K562 (cell line): ENCODE data around the gene NKAIN1. TPM values are rescaled to one million over a fixed set of nuclear protein-coding genes. Genes with fewer than 3 reads are reported as not detected.

Source experiments
- CBX2 ChIP-seq: fragments of 200-600 bp; sonication (generic); IDR thresholded peaks from one replicate; pipeline ENCODE4 v1.6.1; 2012; ENCODE audit warnings: mild to moderate bottlenecking, low read length, inconsistent platforms; ENCODE audit not compliant: insufficient read depth, poor library complexity, severe bottlenecking
- KAT2B ChIP-seq: IDR thresholded peaks from one replicate; pipeline ENCODE4 v1.6.1; 2012; ENCODE audit warnings: low read depth, mild to moderate bottlenecking, control low read depth, inconsistent platforms, low read length, moderate library complexity
- MIER1 ChIP-seq: fragments of 450-650 bp; IDR thresholded peaks from 2 replicates; pipeline ENCODE4 v1.6.1; 2016; ENCODE audit warnings: antibody characterized with exemption, mild to moderate bottlenecking, low read depth
- MTA3 ChIP-seq: fragments of 450-650 bp; formaldehyde crosslinking; IDR thresholded peaks from 2 replicates; pipeline ENCODE4 v1.6.1; 2017; ENCODE audit warnings: mild to moderate bottlenecking, borderline replicate concordance
- RBM14 ChIP-seq: fragments of 200-400 bp; formaldehyde crosslinking; IDR thresholded peaks from 2 replicates; pipeline ENCODE4 v1.6.1; 2018; ENCODE audit warnings: low read depth, mild to moderate bottlenecking, low read length, moderate library complexity, borderline replicate concordance; ENCODE audit not compliant: insufficient read depth
- ZNF589 ChIP-seq: fragments of 200-800 bp; sonication (Bioruptor generic); IDR thresholded peaks from 2 replicates; pipeline ENCODE4 v1.6.1; 2016; ENCODE audit warnings: low read depth, missing genetic modification characterization, missing compliant biosample characterization
- ZNF785 ChIP-seq: fragments of 250-450 bp; sonication (Bioruptor Pico); IDR thresholded peaks from 2 replicates; pipeline ENCODE4 v1.4.0; 2020; ENCODE audit warnings: mild to moderate bottlenecking
- polyA plus RNA-seq, 8 experiments: library from polyadenylated mRNA; depleted of rRNA in 4 of 8; stranded (reverse) in 5 of 8; unstranded in 3 of 8; fragments of >200 nt; fragmentation: Nextera tagmentation in 2 of 8; fragmentation: Illumina TruSeq in 1 of 8; extraction: Ambion mirVana in 2 of 8; extraction: Trizol in 1 of 8; gene quantifications; 2 replicates each; pipeline versions ENCODE4 v1.2.1 to v1.2.3, GENCODE V29; 2011 to 2014; ENCODE audit warnings: inconsistent platforms in 1 of 8, missing spikeins in 1 of 8
- total RNA-seq, 7 experiments: library from RNA; depleted of rRNA in 6 of 7; stranded (reverse); fragments of >200 nt in 6 of 7; fragmentation: Illumina TruSeq in 2 of 7; extraction: Trizol in 2 of 7; gene quantifications; 2 replicates each; pipeline versions ENCODE4 v1.2.1 to v1.2.3, GENCODE V29; 2011 to 2021; ENCODE audit warnings: low replicate concordance in 1 of 7
- TF ChIP-seq, protein P1 (sequence below), 2 experiments: fragments of 450-650 bp in 1 of 2; sonication (generic) in 1 of 2; formaldehyde crosslinking in 1 of 2; IDR thresholded peaks; 2 replicates each; pipeline versions ENCODE4 v1.7.1 to v1.9.0; 2016 to 2022; ENCODE audit warnings: inconsistent platforms in 1 of 2, mild to moderate bottlenecking in 1 of 2, missing genetic modification reagents in 1 of 2
- TF ChIP-seq, protein P2 (sequence below): sonication (generic); formaldehyde crosslinking; IDR thresholded peaks from 2 replicates; pipeline ENCODE4 v1.8.1; 2023; ENCODE audit warnings: missing genetic modification reagents, mild to moderate bottlenecking, borderline replicate concordance
- TF ChIP-seq, protein P3 (sequence below): sonication (generic); formaldehyde crosslinking; IDR thresholded peaks from 2 replicates; pipeline ENCODE4 v1.8.0; 2022; ENCODE audit warnings: mild to moderate bottlenecking, missing genetic modification reagents, borderline replicate concordance

Gene NKAIN1
- total and polyA plus RNA-seq, 9 of the 15 experiments (the other 6 are each of a cell fraction or from before 2014, with no cell fraction given): 0.03 to 0.22 (median 0.04) TPM; not detected in 3

DNA sequence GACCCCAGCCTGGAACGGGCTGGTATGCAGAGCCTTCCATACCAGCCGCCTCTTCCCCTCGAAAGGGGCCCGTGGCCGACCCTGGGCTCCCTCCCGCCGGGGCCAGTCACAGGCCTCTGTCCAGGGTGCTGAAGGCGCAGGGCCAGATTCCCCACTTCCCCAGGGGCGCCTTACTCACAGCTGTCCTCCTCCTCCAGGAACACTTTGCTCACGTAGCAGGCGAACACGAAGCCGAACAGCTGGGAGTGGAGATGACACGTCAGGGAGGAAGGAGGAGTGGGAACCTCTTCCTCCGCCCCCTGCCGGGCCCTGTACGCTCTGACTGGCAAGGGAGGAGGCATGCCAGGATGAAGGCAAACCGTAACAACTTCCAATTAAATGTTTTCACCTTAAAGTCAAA, 57.3 kb downstream of the NKAIN1 start (continued):
- TF ChIP-seq, protein P1, sequence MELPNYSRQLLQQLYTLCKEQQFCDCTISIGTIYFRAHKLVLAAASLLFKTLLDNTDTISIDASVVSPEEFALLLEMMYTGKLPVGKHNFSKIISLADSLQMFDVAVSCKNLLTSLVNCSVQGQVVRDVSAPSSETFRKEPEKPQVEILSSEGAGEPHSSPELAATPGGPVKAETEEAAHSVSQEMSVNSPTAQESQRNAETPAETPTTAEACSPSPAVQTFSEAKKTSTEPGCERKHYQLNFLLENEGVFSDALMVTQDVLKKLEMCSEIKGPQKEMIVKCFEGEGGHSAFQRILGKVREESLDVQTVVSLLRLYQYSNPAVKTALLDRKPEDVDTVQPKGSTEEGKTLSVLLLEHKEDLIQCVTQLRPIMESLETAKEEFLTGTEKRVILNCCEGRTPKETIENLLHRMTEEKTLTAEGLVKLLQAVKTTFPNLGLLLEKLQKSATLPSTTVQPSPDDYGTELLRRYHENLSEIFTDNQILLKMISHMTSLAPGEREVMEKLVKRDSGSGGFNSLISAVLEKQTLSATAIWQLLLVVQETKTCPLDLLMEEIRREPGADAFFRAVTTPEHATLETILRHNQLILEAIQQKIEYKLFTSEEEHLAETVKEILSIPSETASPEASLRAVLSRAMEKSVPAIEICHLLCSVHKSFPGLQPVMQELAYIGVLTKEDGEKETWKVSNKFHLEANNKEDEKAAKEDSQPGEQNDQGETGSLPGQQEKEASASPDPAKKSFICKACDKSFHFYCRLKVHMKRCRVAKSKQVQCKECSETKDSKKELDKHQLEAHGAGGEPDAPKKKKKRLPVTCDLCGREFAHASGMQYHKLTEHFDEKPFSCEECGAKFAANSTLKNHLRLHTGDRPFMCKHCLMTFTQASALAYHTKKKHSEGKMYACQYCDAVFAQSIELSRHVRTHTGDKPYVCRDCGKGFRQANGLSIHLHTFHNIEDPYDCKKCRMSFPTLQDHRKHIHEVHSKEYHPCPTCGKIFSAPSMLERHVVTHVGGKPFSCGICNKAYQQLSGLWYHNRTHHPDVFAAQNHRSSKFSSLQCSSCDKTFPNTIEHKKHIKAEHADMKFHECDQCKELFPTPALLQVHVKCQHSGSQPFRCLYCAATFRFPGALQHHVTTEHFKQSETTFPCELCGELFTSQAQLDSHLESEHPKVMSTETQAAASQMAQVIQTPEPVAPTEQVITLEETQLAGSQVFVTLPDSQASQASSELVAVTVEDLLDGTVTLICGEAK (IDR thresholded peaks at IDR 0.05): peak; percentile 36; the same call in 1 of the 2 replicates
- TF ChIP-seq, protein P1 (CRISPR knock-in tag; IDR thresholded peaks at IDR 0.05): no peak
- no peak for TF ChIP-seq ZNF785 (CRISPR knock-in tag)
- TF ChIP-seq, protein P2, sequence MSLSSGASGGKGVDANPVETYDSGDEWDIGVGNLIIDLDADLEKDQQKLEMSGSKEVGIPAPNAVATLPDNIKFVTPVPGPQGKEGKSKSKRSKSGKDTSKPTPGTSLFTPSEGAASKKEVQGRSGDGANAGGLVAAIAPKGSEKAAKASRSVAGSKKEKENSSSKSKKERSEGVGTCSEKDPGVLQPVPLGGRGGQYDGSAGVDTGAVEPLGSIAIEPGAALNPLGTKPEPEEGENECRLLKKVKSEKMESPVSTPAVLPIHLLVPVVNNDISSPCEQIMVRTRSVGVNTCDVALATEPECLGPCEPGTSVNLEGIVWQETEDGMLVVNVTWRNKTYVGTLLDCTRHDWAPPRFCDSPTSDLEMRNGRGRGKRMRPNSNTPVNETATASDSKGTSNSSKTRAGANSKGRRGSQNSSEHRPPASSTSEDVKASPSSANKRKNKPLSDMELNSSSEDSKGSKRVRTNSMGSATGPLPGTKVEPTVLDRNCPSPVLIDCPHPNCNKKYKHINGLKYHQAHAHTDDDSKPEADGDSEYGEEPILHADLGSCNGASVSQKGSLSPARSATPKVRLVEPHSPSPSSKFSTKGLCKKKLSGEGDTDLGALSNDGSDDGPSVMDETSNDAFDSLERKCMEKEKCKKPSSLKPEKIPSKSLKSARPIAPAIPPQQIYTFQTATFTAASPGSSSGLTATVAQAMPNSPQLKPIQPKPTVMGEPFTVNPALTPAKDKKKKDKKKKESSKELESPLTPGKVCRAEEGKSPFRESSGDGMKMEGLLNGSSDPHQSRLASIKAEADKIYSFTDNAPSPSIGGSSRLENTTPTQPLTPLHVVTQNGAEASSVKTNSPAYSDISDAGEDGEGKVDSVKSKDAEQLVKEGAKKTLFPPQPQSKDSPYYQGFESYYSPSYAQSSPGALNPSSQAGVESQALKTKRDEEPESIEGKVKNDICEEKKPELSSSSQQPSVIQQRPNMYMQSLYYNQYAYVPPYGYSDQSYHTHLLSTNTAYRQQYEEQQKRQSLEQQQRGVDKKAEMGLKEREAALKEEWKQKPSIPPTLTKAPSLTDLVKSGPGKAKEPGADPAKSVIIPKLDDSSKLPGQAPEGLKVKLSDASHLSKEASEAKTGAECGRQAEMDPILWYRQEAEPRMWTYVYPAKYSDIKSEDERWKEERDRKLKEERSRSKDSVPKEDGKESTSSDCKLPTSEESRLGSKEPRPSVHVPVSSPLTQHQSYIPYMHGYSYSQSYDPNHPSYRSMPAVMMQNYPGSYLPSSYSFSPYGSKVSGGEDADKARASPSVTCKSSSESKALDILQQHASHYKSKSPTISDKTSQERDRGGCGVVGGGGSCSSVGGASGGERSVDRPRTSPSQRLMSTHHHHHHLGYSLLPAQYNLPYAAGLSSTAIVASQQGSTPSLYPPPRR (CRISPR knock-in tag): 0 out of 2 replicates have a peak, but pooled peaks have one; percentile 19
- TF ChIP-seq CBX2: no peak
- no peak for TF ChIP-seq RBM14
- TF ChIP-seq MIER1: peak; percentile 97
- TF ChIP-seq, protein P3, sequence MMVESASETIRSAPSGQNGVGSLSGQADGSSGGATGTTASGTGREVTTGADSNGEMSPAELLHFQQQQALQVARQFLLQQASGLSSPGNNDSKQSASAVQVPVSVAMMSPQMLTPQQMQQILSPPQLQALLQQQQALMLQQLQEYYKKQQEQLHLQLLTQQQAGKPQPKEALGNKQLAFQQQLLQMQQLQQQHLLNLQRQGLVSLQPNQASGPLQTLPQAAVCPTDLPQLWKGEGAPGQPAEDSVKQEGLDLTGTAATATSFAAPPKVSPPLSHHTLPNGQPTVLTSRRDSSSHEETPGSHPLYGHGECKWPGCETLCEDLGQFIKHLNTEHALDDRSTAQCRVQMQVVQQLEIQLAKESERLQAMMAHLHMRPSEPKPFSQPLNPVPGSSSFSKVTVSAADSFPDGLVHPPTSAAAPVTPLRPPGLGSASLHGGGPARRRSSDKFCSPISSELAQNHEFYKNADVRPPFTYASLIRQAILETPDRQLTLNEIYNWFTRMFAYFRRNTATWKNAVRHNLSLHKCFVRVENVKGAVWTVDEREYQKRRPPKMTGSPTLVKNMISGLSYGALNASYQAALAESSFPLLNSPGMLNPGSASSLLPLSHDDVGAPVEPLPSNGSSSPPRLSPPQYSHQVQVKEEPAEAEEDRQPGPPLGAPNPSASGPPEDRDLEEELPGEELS: peak; percentile 78; the same call in 1 of the 2 replicates
- TF ChIP-seq KAT2B: no peak
- TF ChIP-seq ZNF589 (CRISPR knock-in tag): 0 out of 2 replicates have a peak, but pooled peaks have one; percentile 28
- TF ChIP-seq MTA3: no peak
